Uterus (tissue), 4 donors: ENCODE results near the gene TMEM178B. TPM values are rescaled to one million over a fixed set of nuclear protein-coding genes. Genes with fewer than 3 reads are reported as not detected.

Experiments used
- DNase-seq, 2 donors: peaks; one replicate each; pipeline ENCODE4 v3.0.0-alpha.2; 2019 to 2020
- H3K27ac ChIP-seq, 2 donors: fragments of 200-600 bp; sonication (generic); 1 replicate in 1 of 2; 2 replicates in 1 of 2; pipeline ENCODE4 v1.5.1; 2016 to 2018
- H3K27me3 ChIP-seq, 2 donors: fragments of 200-600 bp; sonication (generic); one replicate each; pipeline ENCODE4 v1.5.1; 2018 to 2019; ENCODE audit warnings: control low read depth in 1 of 2
- H3K36me3 ChIP-seq, 2 donors: fragments of 200-600 bp; sonication (generic); one replicate each; pipeline ENCODE4 v1.5.1; 2019; ENCODE audit warnings: control low read depth in 1 of 2
- H3K4me1 ChIP-seq, 2 donors: fragments of 200-600 bp; sonication (generic); one replicate each; pipeline ENCODE4 v1.5.1; 2018 to 2019; ENCODE audit warnings: control low read depth in 1 of 2
- H3K4me3 ChIP-seq, 2 donors: fragments of 200-600 bp; sonication (generic); 1 replicate in 1 of 2; 2 replicates in 1 of 2; pipeline ENCODE4 v1.5.1; 2018 to 2019; ENCODE audit warnings: mild to moderate bottlenecking in 1 of 2
- H3K9me3 ChIP-seq, 2 donors: fragments of 200-600 bp; sonication (generic); one replicate each; pipeline ENCODE4 v1.5.1; 2019; ENCODE audit warnings: control low read depth in 1 of 2
- POLR2A ChIP-seq, 2 donors: fragments of 450-650 bp; IDR thresholded peaks; one replicate each; pipeline ENCODE4 v1.6.1; 2016; ENCODE audit warnings: antibody characterized with exemption in 2 of 2, mild to moderate bottlenecking in 1 of 2, moderate library complexity in 1 of 2
- intact Hi-C: fragments of 100-400 bp; cut with DNase I; formaldehyde crosslinking; loops from one replicate; pipeline ENCODE4 v1.15.1; 2023; ENCODE audit warnings: low total_unique reads
- total RNA-seq, 4 donors: library from RNA; depleted of rRNA in 3 of 4; stranded (reverse); fragments of >200 nt in 3 of 4; gene quantifications; one replicate each; pipeline versions ENCODE4 v1.1.0 to v1.2.4, GENCODE V29; 2014 to 2023
- TF ChIP-seq, protein P1 (sequence below), 4 experiments: fragments of 200-600 bp in 2 of 4; fragments of 450-650 bp in 2 of 4; sonication (generic) in 2 of 4; IDR thresholded peaks; one replicate each; pipeline ENCODE4 v1.5.1; 2016 to 2019; ENCODE audit warnings: antibody characterized with exemption in 4 of 4, mild to moderate bottlenecking in 2 of 4, moderate library complexity in 1 of 4
- donor health status: DM: yes; HTN: yes; CAD: no.

TMEM178B gene
- total RNA-seq, 4 donors from 2014 or later = 0.76 to 3.0 TPM; not detected in 2

- TF ChIP-seq, protein P1, sequence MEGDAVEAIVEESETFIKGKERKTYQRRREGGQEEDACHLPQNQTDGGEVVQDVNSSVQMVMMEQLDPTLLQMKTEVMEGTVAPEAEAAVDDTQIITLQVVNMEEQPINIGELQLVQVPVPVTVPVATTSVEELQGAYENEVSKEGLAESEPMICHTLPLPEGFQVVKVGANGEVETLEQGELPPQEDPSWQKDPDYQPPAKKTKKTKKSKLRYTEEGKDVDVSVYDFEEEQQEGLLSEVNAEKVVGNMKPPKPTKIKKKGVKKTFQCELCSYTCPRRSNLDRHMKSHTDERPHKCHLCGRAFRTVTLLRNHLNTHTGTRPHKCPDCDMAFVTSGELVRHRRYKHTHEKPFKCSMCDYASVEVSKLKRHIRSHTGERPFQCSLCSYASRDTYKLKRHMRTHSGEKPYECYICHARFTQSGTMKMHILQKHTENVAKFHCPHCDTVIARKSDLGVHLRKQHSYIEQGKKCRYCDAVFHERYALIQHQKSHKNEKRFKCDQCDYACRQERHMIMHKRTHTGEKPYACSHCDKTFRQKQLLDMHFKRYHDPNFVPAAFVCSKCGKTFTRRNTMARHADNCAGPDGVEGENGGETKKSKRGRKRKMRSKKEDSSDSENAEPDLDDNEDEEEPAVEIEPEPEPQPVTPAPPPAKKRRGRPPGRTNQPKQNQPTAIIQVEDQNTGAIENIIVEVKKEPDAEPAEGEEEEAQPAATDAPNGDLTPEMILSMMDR (IDR thresholded peaks at IDR 0.05) = no peak
- intact Hi-C loops = no loop called here
- Histone ChIP-seq H3K4me1 (no peaks in the 10 kb centered on the region), H3K36me3 (no peaks in the 10 kb centered on the region), H3K9me3 (no peaks in the 10 kb centered on the region), H3K4me3 (no peak overlapping the region), H3K27ac (no peak overlapping the region), H3K27me3 (no peaks in the 10 kb centered on the region)
- no peak for DNase-seq
Observed at GRCh38 chr7:141462958-141463357, 389.1 kb downstream of the TMEM178B start.

GRCh38 chr7:141463986-141464385 is 390.1 kb downstream of the TMEM178B start:
- H3K36me3 ChIP-seq = no peaks in the 10 kb centered on the region
- no peak for DNase-seq

GRCh38 chr7:141464551-141464950 is 390.7 kb downstream of the TMEM178B start:
- Histone ChIP-seq H3K36me3 (no peaks in the 10 kb centered on the region), H3K27me3 (no peaks in the 10 kb centered on the region), H3K27ac (no peak overlapping the region), H3K4me1 (no peaks in the 10 kb centered on the region), H3K9me3 (no peaks in the 10 kb centered on the region), H3K4me3 (no peak overlapping the region)
- TF ChIP-seq, protein P1 (IDR thresholded peaks at IDR 0.05) = no peak
- TF ChIP-seq POLR2A (IDR thresholded peaks at IDR 0.05) = no peak
- intact Hi-C loops = no loop called here
- no peak for DNase-seq

More at GRCh38 chr7:141463986-141464385, 390.1 kb downstream of the TMEM178B start:
- TF ChIP-seq POLR2A (IDR thresholded peaks at IDR 0.05) = no peak
- TF ChIP-seq, protein P1 (IDR thresholded peaks at IDR 0.05) = no peak
- Histone ChIP-seq H3K27ac (no peak overlapping the region), H3K4me3 (no peak overlapping the region), H3K27me3 (no peaks in the 10 kb centered on the region), H3K9me3 (no peaks in the 10 kb centered on the region), H3K4me1 (no peaks in the 10 kb centered on the region)
- intact Hi-C loops = no loop called here

- Histone ChIP-seq H3K36me3 (no peaks in the 10 kb centered on the region), H3K4me3 (no peak overlapping the region), H3K9me3 (no peaks in the 10 kb centered on the region), H3K4me1 (no peaks in the 10 kb centered on the region), H3K27me3 (no peaks in the 10 kb centered on the region), H3K27ac (no peak overlapping the region)
- intact Hi-C loops = no loop called here
- no peak for TF ChIP-seq POLR2A (IDR thresholded peaks at IDR 0.05)
- TF ChIP-seq, protein P1 (IDR thresholded peaks at IDR 0.05) = no peak
- DNase-seq = no peak
Observed at GRCh38 chr7:141466151-141466904, 392.5 kb downstream of the TMEM178B start.

DNA sequence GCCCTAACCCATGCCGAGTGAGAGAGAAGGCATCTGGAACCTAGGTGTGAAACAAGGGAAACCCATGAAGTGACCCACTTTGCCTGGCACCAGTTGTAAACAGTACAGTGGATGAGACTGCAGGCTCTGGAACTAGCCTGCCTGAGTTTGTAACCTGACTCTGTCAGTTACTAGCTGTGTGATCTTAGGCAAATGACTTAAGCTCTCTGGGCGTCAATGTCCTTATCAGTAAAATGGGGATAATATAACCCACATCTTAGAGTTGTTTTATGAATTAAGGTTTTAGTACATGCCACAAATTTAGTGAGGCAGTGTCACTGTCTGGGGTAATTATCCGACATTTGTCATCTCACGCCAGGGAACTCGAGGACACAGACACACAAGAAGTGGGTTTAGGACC is 394.5 kb downstream of the TMEM178B start:
- H3K27me3 ChIP-seq = no peaks in the 10 kb centered on the region
- H3K4me3 ChIP-seq = no peak overlapping the region
- no peaks in the 10 kb centered on the region for H3K4me1 ChIP-seq
- no peaks in the 10 kb centered on the region for H3K9me3 ChIP-seq
- intact Hi-C loops = no loop called here
- TF ChIP-seq, protein P1 (IDR thresholded peaks at IDR 0.05) = no peak
- TF ChIP-seq POLR2A (IDR thresholded peaks at IDR 0.05) = no peak
- no peak for DNase-seq
- H3K36me3 ChIP-seq = no peaks in the 10 kb centered on the region
- no peak overlapping the region for H3K27ac ChIP-seq
